ENCODE data around the gene TRIM69.

The TRIM69 gene

GRCh38 chr15:44801364-44801763 lies 65.0 kb downstream of the TRIM69 start:
- no peak for DNase-seq (ENCODE audit: insufficient read length, low spot score)
- FAIRE-seq = no peak

- no peak for FAIRE-seq
- DNase-seq (ENCODE audit: insufficient read length, low spot score) = no peak
These were observed 65.5 kb downstream of the TRIM69 start for GRCh38 chr15:44801797-44802196.

GRCh38 chr15:44802336-44802735 lies 66.0 kb downstream of the TRIM69 start:
- DNase-seq (ENCODE audit: insufficient read length, low spot score) (no peak), FAIRE-seq (no peak)

- DNase-seq (ENCODE audit: insufficient read length, low spot score) (no peak), FAIRE-seq (peak; percentile 69)
These were observed 68.1 kb downstream of the TRIM69 start for GRCh38 chr15:44804298-44805046.

- no peak for FAIRE-seq
- no peak for DNase-seq (ENCODE audit: insufficient read length, low spot score)
These were observed 72.2 kb downstream of the TRIM69 start for GRCh38 chr15:44808557-44808956.

GRCh38 chr15:44810237-44810636 lies 73.9 kb downstream of the TRIM69 start:
- no peak for FAIRE-seq
- DNase-seq (ENCODE audit: insufficient read length, low spot score) = no peak

GRCh38 chr15:44811337-44811736 lies 75.0 kb downstream of the TRIM69 start:
- DNase-seq (ENCODE audit: insufficient read length, low spot score) = no peak
- peak; percentile 39 for FAIRE-seq

- FAIRE-seq (peak; percentile 42), DNase-seq (ENCODE audit: insufficient read length, low spot score) (no peak)
These were observed 75.7 kb downstream of the TRIM69 start for GRCh38 chr15:44812029-44812517.

GRCh38 chr15:44813231-44813630 lies 76.9 kb downstream of the TRIM69 start:
- no peak for FAIRE-seq

More at GRCh38 chr15:44813231-44813630, 76.9 kb downstream of the TRIM69 start:
- no peak for DNase-seq (ENCODE audit: insufficient read length, low spot score)
